ENCODE data around the gene TMEM179.

DNA sequence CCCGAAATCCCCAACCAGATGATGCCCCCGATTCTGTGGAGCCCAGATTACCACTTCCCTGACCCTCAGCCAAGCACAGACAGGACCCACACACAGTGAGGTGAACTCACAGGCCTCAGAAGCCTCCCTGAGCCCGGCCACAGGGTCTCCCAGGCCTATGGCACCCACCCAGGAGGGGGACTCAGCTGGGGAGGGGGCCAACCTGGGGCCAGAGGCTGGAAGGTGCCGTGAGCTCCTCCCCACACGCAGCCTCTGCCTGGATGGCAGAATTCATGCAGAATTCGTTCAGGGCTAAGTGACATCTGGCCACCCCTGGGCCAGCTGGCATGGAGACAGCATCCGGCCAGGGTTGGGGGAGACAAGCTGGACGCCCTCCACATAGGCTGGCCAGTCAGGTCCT, 11.8 kb downstream of the TMEM179 start:
- TF ChIP-seq EZH2 (IDR thresholded peaks at IDR 0.05; ENCODE audit: low read length, unreplicated experiment) (no peak), CTCF (conservative IDR thresholded peaks at IDR 0.05; ENCODE audit: low read depth, low read length) (no peak)
